Kidney glomerular epithelial cell (primary cell): ENCODE data around the gene NKX6-2.
"Not testable (repeated sequence)": the region's sequence is repeated elsewhere in the genome, so short reads cannot be mapped to it uniquely, and the experiment has no call there.

Experiments
- DNase-seq: peaks from one replicate; lab custom pipeline; 2025; lab: John Stamatoyannopoulos, UW

Gene NKX6-2

GRCh38 chr10:132779549-132780294 is 6.2 kb downstream of the NKX6-2 start:
- DNase-seq = no peak

- DNase-seq = no peak
Measured at GRCh38 chr10:132777441-132777840, 8.5 kb downstream of the NKX6-2 start.

GRCh38 chr10:132776821-132777220 is 9.1 kb downstream of the NKX6-2 start:
- DNase-seq = no peak

GRCh38 chr10:132776186-132776585 is 9.8 kb downstream of the NKX6-2 start:
- DNase-seq = no peak

GRCh38 chr10:132774902-132775863 is 10.8 kb downstream of the NKX6-2 start:
- DNase-seq = no peak

GRCh38 chr10:132774181-132774901 is 11.6 kb downstream of the NKX6-2 start:
- DNase-seq = peak; percentile 13

GRCh38 chr10:132772816-132773215 is 13.1 kb downstream of the NKX6-2 start:
- not testable (repeated sequence) for DNase-seq

GRCh38 chr10:132770061-132771021 is 15.6 kb downstream of the NKX6-2 start:
- no peak for DNase-seq

GRCh38 chr10:132768346-132769248 is 17.4 kb downstream of the NKX6-2 start:
- DNase-seq = no peak

GRCh38 chr10:132766291-132766690 is 19.7 kb downstream of the NKX6-2 start:
- DNase-seq = no peak

GRCh38 chr10:132765435-132765834 is 20.5 kb downstream of the NKX6-2 start:
- DNase-seq = no peak

GRCh38 chr10:132764108-132764507 is 21.8 kb downstream of the NKX6-2 start:
- DNase-seq = no peak

- DNase-seq = no peak
Measured at GRCh38 chr10:132763545-132763944, 22.4 kb downstream of the NKX6-2 start.

GRCh38 chr10:132762267-132762666 is 23.7 kb downstream of the NKX6-2 start:
- DNase-seq = no peak

- DNase-seq = no peak
Measured at GRCh38 chr10:132761395-132762060, 24.4 kb downstream of the NKX6-2 start.

- DNase-seq = no peak
Measured at GRCh38 chr10:132758865-132759264, 27.1 kb downstream of the NKX6-2 start.

- DNase-seq = no peak
Measured at GRCh38 chr10:132757171-132757570, 28.8 kb downstream of the NKX6-2 start.

- no peak for DNase-seq
Measured at GRCh38 chr10:132756591-132756990, 29.4 kb downstream of the NKX6-2 start.

- no peak for DNase-seq
Measured at GRCh38 chr10:132755166-132755711, 30.7 kb downstream of the NKX6-2 start.
